ENCODE data around the gene SLC22A31.
"Not testable (repeated sequence)": the region's sequence is repeated elsewhere in the genome, so short reads cannot be mapped to it uniquely, and the experiment has no call there.

SLC22A31 gene

GRCh38 chr16:89192956-89193575 is 7.3 kb downstream of the SLC22A31 start:
- DNase-seq = peak; percentile 79

- DNase-seq = peak; percentile 86
These were observed 8.0 kb downstream of the SLC22A31 start for GRCh38 chr16:89192186-89192955.

GRCh38 chr16:89191901-89192185 is 8.5 kb downstream of the SLC22A31 start:
- DNase-seq = no peak

- DNase-seq = no peak
These were observed 9.1 kb downstream of the SLC22A31 start for GRCh38 chr16:89191033-89191900.

- DNase-seq = no peak
These were observed 10.0 kb downstream of the SLC22A31 start for GRCh38 chr16:89190150-89190958.

- no peak for DNase-seq
These were observed 10.8 kb downstream of the SLC22A31 start for GRCh38 chr16:89189358-89190025.

GRCh38 chr16:89188471-89189357 is 11.6 kb downstream of the SLC22A31 start:
- not testable (repeated sequence) for DNase-seq

- DNase-seq = no peak
These were observed 12.5 kb downstream of the SLC22A31 start for GRCh38 chr16:89187770-89188392.

GRCh38 chr16:89187032-89187769 is 13.1 kb downstream of the SLC22A31 start:
- no peak for DNase-seq

GRCh38 chr16:89186593-89187031 is 13.7 kb downstream of the SLC22A31 start:
- not testable (repeated sequence) for DNase-seq

- DNase-seq = not testable (repeated sequence)
These were observed 14.3 kb downstream of the SLC22A31 start for GRCh38 chr16:89185887-89186592.

GRCh38 chr16:89184933-89185794 is 15.2 kb downstream of the SLC22A31 start:
- no peak for DNase-seq

GRCh38 chr16:89184677-89184932 is 15.7 kb downstream of the SLC22A31 start:
- no peak for DNase-seq

GRCh38 chr16:89183975-89184676 is 16.2 kb downstream of the SLC22A31 start:
- no peak for DNase-seq

- no peak for DNase-seq
These were observed 16.9 kb downstream of the SLC22A31 start for GRCh38 chr16:89183463-89183862.

GRCh38 chr16:89179656-89180315 is 20.6 kb downstream of the SLC22A31 start:
- no peak for DNase-seq

GRCh38 chr16:89179148-89179484 is 21.2 kb downstream of the SLC22A31 start:
- no peak for DNase-seq
